ENCODE results near the gene PLA2G15.

The PLA2G15 gene

DNA sequence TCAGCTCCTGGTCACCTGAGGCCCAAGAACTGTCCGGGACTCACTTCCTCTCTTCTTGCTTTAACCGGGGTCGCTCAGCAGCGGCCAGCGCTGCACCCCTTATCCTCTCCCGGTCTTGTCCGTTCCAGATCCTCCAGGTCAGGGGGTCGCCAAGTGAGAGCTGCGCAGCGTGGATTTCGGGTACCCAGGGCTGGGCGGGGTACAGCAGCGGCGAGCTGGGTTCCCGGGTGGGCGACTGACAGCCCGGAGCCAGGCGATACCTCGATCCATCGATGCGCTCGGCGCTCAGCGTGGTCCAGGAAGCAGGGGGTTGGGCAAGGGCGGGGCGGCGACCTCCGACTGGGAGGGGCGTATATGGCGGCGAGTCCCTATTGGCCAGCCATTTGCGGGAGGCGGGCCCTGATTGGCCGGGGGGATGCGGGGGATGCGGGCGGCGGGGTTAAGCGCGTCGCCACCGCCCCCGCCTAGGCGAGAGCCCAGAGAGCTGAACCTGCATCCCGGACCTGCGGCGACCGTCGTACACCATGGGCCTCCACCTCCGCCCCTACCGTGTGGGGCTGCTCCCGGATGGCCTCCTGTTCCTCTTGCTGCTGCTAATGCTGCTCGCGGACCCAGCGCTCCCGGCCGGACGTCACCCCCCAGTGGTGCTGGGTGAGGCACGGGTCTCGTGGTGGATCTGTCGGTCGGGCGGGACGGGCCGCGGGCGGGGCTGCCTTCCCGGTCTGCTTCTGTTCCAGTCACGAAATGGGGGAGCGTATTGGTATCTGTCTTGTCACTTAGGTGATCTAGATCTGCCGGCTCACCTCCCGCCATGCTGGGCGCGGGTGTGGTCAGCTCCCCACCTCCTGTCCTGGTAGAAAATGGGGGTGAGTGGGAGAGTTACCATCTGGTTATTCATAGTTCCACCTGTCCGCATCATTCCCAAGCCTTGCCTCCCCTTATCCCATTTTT lies at the start of gene PLA2G15 (continued):
- TF ChIP-seq ZBTB48 (tag by site-specific recombination; IDR thresholded peaks at IDR 0.05) (no peak; the same call in 1 of the 2 replicates), ZSCAN16 (tag by site-specific recombination; IDR thresholded peaks at IDR 0.05) (0 out of 2 replicates have a peak, but pooled peaks have one; percentile 7), ZNF501 (tag by site-specific recombination; IDR thresholded peaks at IDR 0.05) (peak; percentile 55; the same call in 1 of the 2 replicates), ZNF514 (tag by site-specific recombination; IDR thresholded peaks at IDR 0.05) (no peak), KLF1 (tag by site-specific recombination; IDR thresholded peaks at IDR 0.05) (peak; percentile 95), ZNF521 (tag by site-specific recombination; IDR thresholded peaks at IDR 0.05) (no peak), ZNF121 (tag by site-specific recombination; IDR thresholded peaks at IDR 0.05) (no peak), ZNF530 (tag by site-specific recombination; IDR thresholded peaks at IDR 0.05; ENCODE audit: low read depth) (no peak), ZNF624 (tag by site-specific recombination; IDR thresholded peaks at IDR 0.05) (no peak), KLF8 (tag by site-specific recombination; IDR thresholded peaks at IDR 0.05) (peak; percentile 99), HOXD13 (CRISPR knock-in tag; IDR thresholded peaks at IDR 0.05; ENCODE audit: borderline replicate concordance) (no peak), ZBTB8A (tag by site-specific recombination; IDR thresholded peaks at IDR 0.05) (peak; percentile 50; the same call in 1 of the 2 replicates), ZNF621 (tag by site-specific recombination; IDR thresholded peaks at IDR 0.05) (no peak), ZNF37A (tag by site-specific recombination; IDR thresholded peaks at IDR 0.05) (no peak), ZNF555 (tag by site-specific recombination; conservative IDR thresholded peaks at IDR 0.05) (no peak), RBAK (tag by site-specific recombination; IDR thresholded peaks at IDR 0.05) (no peak), ZNF548 (tag by site-specific recombination; IDR thresholded peaks at IDR 0.05) (no peak), KLF7 (tag by site-specific recombination; IDR thresholded peaks at IDR 0.05; ENCODE audit: borderline replicate concordance) (peak; percentile 43; the same call in 1 of the 2 replicates), REPIN1 (tag by site-specific recombination; IDR thresholded peaks at IDR 0.05; ENCODE audit: low read depth) (0 out of 2 replicates have a peak, but pooled peaks have one; percentile 8), ZNF558 (tag by site-specific recombination; IDR thresholded peaks at IDR 0.05) (no peak), SALL2 (tag by site-specific recombination; IDR thresholded peaks at IDR 0.05; ENCODE audit: borderline replicate concordance) (no peak), ZNF48 (tag by site-specific recombination; IDR thresholded peaks at IDR 0.05) (no peak), ZNF549 (tag by site-specific recombination; IDR thresholded peaks at IDR 0.05) (no peak)
- TF ChIP-seq, protein P1, sequence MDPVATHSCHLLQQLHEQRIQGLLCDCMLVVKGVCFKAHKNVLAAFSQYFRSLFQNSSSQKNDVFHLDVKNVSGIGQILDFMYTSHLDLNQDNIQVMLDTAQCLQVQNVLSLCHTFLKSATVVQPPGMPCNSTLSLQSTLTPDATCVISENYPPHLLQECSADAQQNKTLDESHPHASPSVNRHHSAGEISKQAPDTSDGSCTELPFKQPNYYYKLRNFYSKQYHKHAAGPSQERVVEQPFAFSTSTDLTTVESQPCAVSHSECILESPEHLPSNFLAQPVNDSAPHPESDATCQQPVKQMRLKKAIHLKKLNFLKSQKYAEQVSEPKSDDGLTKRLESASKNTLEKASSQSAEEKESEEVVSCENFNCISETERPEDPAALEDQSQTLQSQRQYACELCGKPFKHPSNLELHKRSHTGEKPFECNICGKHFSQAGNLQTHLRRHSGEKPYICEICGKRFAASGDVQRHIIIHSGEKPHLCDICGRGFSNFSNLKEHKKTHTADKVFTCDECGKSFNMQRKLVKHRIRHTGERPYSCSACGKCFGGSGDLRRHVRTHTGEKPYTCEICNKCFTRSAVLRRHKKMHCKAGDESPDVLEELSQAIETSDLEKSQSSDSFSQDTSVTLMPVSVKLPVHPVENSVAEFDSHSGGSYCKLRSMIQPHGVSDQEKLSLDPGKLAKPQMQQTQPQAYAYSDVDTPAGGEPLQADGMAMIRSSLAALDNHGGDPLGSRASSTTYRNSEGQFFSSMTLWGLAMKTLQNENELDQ (tag by site-specific recombination; IDR thresholded peaks at IDR 0.05; ENCODE audit: low read depth), result no peak
- TF ChIP-seq, protein P2, sequence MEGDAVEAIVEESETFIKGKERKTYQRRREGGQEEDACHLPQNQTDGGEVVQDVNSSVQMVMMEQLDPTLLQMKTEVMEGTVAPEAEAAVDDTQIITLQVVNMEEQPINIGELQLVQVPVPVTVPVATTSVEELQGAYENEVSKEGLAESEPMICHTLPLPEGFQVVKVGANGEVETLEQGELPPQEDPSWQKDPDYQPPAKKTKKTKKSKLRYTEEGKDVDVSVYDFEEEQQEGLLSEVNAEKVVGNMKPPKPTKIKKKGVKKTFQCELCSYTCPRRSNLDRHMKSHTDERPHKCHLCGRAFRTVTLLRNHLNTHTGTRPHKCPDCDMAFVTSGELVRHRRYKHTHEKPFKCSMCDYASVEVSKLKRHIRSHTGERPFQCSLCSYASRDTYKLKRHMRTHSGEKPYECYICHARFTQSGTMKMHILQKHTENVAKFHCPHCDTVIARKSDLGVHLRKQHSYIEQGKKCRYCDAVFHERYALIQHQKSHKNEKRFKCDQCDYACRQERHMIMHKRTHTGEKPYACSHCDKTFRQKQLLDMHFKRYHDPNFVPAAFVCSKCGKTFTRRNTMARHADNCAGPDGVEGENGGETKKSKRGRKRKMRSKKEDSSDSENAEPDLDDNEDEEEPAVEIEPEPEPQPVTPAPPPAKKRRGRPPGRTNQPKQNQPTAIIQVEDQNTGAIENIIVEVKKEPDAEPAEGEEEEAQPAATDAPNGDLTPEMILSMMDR (tag by site-specific recombination; IDR thresholded peaks at IDR 0.05), result peak; percentile 29; the same call in 1 of the 2 replicates
- TF ChIP-seq, protein P3, sequence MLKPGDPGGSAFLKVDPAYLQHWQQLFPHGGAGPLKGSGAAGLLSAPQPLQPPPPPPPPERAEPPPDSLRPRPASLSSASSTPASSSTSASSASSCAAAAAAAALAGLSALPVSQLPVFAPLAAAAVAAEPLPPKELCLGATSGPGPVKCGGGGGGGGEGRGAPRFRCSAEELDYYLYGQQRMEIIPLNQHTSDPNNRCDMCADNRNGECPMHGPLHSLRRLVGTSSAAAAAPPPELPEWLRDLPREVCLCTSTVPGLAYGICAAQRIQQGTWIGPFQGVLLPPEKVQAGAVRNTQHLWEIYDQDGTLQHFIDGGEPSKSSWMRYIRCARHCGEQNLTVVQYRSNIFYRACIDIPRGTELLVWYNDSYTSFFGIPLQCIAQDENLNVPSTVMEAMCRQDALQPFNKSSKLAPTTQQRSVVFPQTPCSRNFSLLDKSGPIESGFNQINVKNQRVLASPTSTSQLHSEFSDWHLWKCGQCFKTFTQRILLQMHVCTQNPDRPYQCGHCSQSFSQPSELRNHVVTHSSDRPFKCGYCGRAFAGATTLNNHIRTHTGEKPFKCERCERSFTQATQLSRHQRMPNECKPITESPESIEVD (tag by site-specific recombination; IDR thresholded peaks at IDR 0.05), result no peak
- TF ChIP-seq, protein P4, sequence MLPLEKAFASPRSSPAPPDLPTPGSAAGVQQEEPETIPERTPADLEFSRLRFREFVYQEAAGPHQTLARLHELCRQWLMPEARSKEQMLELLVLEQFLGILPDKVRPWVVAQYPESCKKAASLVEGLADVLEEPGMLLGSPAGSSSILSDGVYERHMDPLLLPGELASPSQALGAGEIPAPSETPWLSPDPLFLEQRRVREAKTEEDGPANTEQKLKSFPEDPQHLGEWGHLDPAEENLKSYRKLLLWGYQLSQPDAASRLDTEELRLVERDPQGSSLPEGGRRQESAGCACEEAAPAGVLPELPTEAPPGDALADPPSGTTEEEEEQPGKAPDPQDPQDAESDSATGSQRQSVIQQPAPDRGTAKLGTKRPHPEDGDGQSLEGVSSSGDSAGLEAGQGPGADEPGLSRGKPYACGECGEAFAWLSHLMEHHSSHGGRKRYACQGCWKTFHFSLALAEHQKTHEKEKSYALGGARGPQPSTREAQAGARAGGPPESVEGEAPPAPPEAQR (tag by site-specific recombination; IDR thresholded peaks at IDR 0.05), result no peak
- TF ChIP-seq, protein P5, sequence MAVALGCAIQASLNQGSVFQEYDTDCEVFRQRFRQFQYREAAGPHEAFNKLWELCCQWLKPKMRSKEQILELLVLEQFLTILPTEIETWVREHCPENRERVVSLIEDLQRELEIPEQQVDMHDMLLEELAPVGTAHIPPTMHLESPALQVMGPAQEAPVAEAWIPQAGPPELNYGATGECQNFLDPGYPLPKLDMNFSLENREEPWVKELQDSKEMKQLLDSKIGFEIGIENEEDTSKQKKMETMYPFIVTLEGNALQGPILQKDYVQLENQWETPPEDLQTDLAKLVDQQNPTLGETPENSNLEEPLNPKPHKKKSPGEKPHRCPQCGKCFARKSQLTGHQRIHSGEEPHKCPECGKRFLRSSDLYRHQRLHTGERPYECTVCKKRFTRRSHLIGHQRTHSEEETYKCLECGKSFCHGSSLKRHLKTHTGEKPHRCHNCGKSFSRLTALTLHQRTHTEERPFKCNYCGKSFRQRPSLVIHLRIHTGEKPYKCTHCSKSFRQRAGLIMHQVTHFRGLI (tag by site-specific recombination; IDR thresholded peaks at IDR 0.05), result peak; percentile 54; the same call in 1 of the 2 replicates
- TF ChIP-seq, protein P6, sequence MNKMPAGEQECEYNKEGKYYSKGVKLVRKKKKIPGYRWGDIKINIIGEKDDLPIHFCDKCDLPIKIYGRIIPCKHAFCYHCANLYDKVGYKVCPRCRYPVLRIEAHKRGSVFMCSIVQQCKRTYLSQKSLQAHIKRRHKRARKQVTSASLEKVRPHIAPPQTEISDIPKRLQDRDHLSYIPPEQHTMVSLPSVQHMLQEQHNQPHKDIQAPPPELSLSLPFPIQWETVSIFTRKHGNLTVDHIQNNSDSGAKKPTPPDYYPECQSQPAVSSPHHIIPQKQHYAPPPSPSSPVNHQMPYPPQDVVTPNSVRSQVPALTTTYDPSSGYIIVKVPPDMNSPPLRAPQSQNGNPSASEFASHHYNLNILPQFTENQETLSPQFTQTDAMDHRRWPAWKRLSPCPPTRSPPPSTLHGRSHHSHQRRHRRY (tag by site-specific recombination; IDR thresholded peaks at IDR 0.05), result no peak

Measured in HEK293 (cell line).